PFSK-1 (cell line): Measurements from ENCODE around the gene CEP112.

Source experiments
- FOXP2 ChIP-seq: optimal IDR thresholded peaks from 2 replicates; pipeline ENCODE3; 2011; ENCODE audit warnings: borderline replicate concordance, control low read depth, inconsistent platforms; ENCODE audit not compliant: insufficient read depth; ENCODE audit errors: extremely low read length, extremely low read depth
- POLR2AphosphoS5 ChIP-seq: IDR thresholded peaks from 2 replicates; pipeline ENCODE4 v1.6.1; 2012; ENCODE audit warnings: low read depth, mild to moderate bottlenecking, control low read depth, low read length, moderate library complexity
- REST ChIP-seq, 2 experiments: IDR thresholded peaks; 2 replicates each; pipeline versions ENCODE4 v1.6.1 to v1.8.0; 2011 to 2012; ENCODE audit warnings: low read depth in 2 of 2, low read length in 2 of 2, control low read depth in 1 of 2, inconsistent platforms in 1 of 2, mild to moderate bottlenecking in 1 of 2, moderate library complexity in 1 of 2; ENCODE audit not compliant: insufficient read depth in 1 of 2
- SIN3A ChIP-seq: IDR thresholded peaks from 2 replicates; pipeline ENCODE4 v1.6.1; 2012; ENCODE audit warnings: mild to moderate bottlenecking, low read length, moderate library complexity, borderline replicate concordance; ENCODE audit not compliant: insufficient read depth
- TAF1 ChIP-seq: IDR thresholded peaks from 2 replicates; pipeline ENCODE4 v1.6.1; 2012; ENCODE audit warnings: low read length, control low read depth, borderline replicate concordance; ENCODE audit not compliant: insufficient read depth

The CEP112 gene

DNA sequence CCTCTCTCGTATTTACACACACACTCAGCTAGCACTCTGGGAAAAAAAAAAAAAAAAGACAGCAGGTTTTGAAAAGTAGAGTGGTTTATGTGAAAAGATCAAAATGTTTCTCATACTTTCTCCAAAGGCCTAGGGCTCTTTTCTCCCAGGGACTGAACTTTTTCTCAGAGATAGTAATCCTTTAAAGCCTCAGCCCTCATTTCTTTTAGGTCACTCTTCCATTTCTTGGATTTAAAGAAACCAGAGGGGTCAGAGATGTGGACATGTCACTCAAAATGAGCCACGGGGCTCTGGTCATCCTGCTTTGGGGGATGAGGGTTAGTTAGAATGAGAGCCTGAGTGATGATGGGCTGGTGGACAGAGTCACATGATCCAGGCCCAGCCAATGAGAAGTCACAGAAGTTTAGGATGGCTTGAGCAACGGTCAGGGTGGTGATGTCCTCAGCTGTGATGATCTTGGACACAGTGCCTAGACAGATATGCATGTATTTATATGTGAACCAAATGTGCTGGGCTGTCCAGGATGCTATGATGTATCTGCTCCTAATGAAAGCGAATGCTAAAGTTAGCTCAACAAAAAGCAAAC, 596.8 kb downstream of the CEP112 start:
- TF ChIP-seq REST (IDR thresholded peaks at IDR 0.05; ENCODE audit: insufficient read depth in 1 of 2, low read depth in 2 of 2, low read length in 2 of 2) (no peak), FOXP2 (no peak), POLR2AphosphoS5 (no peak), SIN3A (no peak), TAF1 (no peak)

DNA sequence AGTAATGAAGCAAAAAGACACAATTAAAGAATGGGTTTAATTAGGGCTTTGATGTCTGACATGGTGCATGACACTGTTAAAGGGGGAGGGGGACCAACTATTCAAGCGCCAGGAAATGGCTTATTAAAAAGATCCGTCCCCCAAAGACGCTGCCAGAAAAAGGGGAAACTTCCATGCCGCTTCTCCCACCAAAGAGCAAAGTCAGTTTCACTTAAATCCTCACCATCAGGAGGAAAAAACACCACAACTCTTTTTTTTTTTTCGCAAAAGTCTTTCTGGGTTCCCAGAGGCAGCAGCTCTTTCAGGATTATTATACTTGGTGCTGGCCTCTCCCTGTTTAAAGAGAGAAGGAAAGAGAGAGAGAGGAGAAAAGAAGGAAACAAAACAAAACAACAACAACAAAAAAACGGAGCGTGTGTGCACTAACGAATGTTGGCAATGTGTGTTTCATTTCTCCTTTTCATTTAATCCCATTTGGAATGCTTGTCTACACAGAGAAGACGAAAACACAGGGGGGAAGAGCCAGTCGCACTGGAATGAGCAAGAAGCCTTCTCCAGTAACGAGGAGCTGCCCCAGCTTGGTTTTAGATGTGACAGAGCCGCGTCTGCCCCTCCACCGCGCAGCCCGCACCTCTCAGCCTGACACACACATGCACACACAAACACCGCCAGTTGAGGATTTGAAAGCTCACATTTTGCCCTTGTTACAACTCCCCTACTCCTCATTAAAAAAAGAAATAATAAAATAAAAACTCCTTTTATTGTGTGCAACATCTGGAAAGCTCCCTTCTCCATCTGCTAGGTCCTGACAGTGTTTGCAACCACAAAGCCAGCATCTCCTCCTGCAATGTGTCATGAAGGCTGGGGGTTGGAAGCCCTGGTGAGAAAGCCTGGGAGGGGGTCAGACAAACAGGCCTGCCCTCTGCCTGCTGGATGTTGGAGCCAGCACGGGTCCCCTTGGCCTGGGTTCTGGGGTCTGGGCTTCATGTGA, 597.8 kb downstream of the CEP112 start:
- TF ChIP-seq SIN3A (no peak), FOXP2 (no peak), TAF1 (no peak), REST (IDR thresholded peaks at IDR 0.05; ENCODE audit: insufficient read depth in 1 of 2, low read depth in 2 of 2, low read length in 2 of 2) (no peak), POLR2AphosphoS5 (no peak)

DNA sequence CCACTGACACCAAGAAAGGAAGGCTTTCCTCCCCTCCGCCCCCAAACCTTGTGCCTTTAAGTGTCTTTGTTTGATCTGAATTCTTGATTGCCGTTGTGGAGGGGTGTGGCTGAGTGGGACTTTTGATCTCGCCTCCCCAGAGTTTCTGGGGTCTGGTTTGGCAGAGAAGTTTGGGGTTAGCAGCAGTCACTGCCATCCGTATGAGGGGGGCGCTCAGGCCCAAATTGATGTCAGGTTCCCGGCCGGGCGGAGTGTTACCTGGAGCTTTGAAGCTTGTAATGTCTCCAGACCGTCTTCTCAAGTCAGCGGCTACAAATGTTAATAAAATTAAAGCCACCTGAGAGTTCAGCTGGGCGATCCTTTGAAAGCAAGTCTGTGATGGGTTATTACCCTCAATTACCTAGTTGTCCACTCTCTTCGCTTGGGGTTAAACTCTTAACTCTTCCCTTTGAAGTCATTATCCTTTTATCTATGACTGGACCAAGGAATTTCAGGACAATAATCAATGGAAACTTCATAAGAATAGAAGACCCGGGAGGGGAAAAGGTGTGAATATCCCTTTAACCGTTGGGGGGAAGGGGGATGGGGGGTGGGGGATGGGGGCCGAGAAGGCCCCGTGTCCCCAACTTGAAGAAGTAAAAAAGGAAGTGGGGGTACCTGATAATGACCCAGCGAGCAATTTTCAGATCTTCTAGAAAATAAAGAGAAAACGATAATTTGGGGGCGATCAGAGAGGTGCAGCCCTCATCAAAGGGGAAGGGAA, 598.7 kb downstream of the CEP112 start:
- TF ChIP-seq TAF1 (no peak), FOXP2 (no peak), POLR2AphosphoS5 (no peak), SIN3A (no peak), REST (IDR thresholded peaks at IDR 0.05; ENCODE audit: insufficient read depth in 1 of 2, low read depth in 2 of 2, low read length in 2 of 2) (no peak)

DNA sequence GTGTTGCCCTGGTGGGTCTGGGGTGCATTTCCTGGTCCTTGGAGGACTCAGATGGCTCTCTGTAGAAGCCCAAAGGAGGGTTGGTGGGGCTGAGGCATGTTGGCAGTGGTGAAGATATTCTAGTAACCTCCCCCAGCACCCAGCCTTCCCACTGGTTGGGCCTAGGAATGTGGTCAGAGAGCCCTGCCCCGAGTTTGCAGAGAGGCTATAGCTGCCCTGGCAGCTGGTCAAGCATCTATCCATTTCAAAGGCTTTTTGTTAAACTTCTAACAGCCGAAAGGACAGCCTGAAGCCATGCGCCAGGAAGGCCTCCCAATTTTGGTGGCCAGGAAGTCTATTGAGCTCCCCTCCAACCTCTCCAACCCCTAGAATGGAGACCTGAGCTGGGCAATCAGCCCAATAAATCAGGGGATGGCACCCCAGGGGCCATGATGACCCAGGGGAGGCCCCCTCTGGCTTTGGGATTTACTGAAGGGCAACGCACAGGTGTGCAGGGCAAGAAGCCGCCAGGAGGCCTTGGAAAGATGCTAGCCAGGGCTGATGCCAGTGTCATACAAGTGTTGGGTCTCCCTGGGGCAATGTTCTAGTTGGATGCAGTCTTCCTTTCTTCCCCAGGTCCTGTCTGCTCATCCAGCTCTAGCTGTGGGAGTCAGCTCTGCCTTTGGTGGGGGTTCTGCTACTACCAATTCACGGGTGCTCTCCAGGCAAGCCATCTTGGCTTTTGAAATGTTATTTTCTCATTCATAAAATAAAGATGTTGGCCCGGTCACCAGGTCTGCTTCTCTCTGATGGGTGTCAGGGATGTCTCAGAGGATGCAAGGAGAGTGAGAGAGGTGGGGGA, 599.6 kb downstream of the CEP112 start:
- TF ChIP-seq TAF1: no peak
- TF ChIP-seq REST (IDR thresholded peaks at IDR 0.05; ENCODE audit: insufficient read depth in 1 of 2, low read depth in 2 of 2, low read length in 2 of 2): no peak
- no peak for TF ChIP-seq POLR2AphosphoS5
- TF ChIP-seq FOXP2: no peak
- no peak for TF ChIP-seq SIN3A
